Stomach smooth muscle (tissue), 2 donors: ENCODE data around the gene MAF.

Experiments
- H3K27ac ChIP-seq: one replicate; pipeline ENCODE4 v1.7.0; 2013; ENCODE audit warnings: mild to moderate bottlenecking, low read length, inconsistent platforms
- H3K27me3 ChIP-seq, 2 donors: one replicate each; pipeline ENCODE4 v1.7.0; 2013; ENCODE audit warnings: low read length in 2 of 2; ENCODE audit not compliant: insufficient read depth in 2 of 2, control insufficient read depth in 1 of 2
- H3K36me3 ChIP-seq, 2 donors: one replicate each; pipeline ENCODE4 v1.7.0; 2013; ENCODE audit warnings: low read length in 2 of 2; ENCODE audit not compliant: control insufficient read depth in 2 of 2, insufficient read depth in 2 of 2
- H3K4me1 ChIP-seq: one replicate; pipeline ENCODE4 v1.7.0; 2013; ENCODE audit warnings: low read length; ENCODE audit not compliant: control insufficient read depth, insufficient read depth
- H3K4me3 ChIP-seq, 2 donors: one replicate each; pipeline ENCODE4 v1.7.0; 2013; ENCODE audit warnings: low read length in 2 of 2
- H3K9ac ChIP-seq, 2 donors: one replicate each; pipeline ENCODE4 v1.7.0; 2013; ENCODE audit warnings: low read length in 2 of 2, mild to moderate bottlenecking in 1 of 2
- H3K9me3 ChIP-seq, 2 donors: one replicate each; pipeline ENCODE4 v1.7.0; 2013; ENCODE audit warnings: low read length in 2 of 2; ENCODE audit not compliant: control insufficient read depth in 2 of 2
- donor health status: healthy.
- donor health status: Pancreatic carcinoma.

The MAF gene

GRCh38 chr16:79564671-79565107, 35.8 kb downstream of the MAF start:
- Histone ChIP-seq H3K27ac (no peak overlapping the region), H3K36me3 (no peaks in the 10 kb centered on the region), H3K9ac (no peak overlapping the region), H3K9me3 (no peaks in the 10 kb centered on the region), H3K4me3 (no peak overlapping the region), H3K4me1 (no peaks in the 10 kb centered on the region), H3K27me3 (no peaks in the 10 kb centered on the region)

- Histone ChIP-seq H3K9ac (no peak overlapping the region), H3K9me3 (no peaks in the 10 kb centered on the region), H3K36me3 (no peaks in the 10 kb centered on the region), H3K4me1 (no peaks in the 10 kb centered on the region), H3K4me3 (no peak overlapping the region), H3K27me3 (no peaks in the 10 kb centered on the region), H3K27ac (no peak overlapping the region)
These were observed 36.6 kb downstream of the MAF start for GRCh38 chr16:79563921-79564320.

GRCh38 chr16:79562166-79562823, 38.2 kb downstream of the MAF start:
- Histone ChIP-seq H3K27me3 (no peaks in the 10 kb centered on the region), H3K4me3 (no peak overlapping the region), H3K27ac (no peak overlapping the region), H3K9me3 (no peaks in the 10 kb centered on the region), H3K36me3 (no peaks in the 10 kb centered on the region), H3K4me1 (no peaks in the 10 kb centered on the region), H3K9ac (no peak overlapping the region)

GRCh38 chr16:79561729-79562128, 38.8 kb downstream of the MAF start:
- Histone ChIP-seq H3K36me3 (no peaks in the 10 kb centered on the region), H3K4me3 (no peak overlapping the region), H3K9me3 (no peaks in the 10 kb centered on the region), H3K9ac (no peak overlapping the region), H3K4me1 (no peaks in the 10 kb centered on the region), H3K27me3 (no peaks in the 10 kb centered on the region), H3K27ac (no peak overlapping the region)

DNA sequence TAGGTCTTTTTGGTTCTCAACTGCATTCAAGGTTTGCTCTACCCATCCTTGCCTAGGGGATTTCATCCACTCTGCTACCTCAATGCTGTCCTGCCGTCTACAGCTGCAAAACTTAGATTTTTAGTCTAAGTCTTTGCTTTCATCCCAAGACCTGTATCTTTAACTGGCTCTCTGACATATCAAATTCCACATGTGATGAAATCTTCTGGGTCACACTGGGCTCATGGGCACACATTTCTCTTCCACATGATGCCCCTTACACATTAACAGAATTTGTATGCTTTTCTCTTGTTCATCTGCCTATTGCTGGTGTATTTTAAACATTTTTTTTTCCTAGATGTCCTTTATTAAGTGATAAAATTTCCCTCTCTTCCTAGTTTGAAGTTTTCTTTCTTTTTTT, 39.6 kb downstream of the MAF start:
- Histone ChIP-seq H3K27me3 (no peaks in the 10 kb centered on the region), H3K27ac (no peak overlapping the region), H3K4me1 (no peaks in the 10 kb centered on the region), H3K9ac (no peak overlapping the region), H3K9me3 (no peaks in the 10 kb centered on the region), H3K4me3 (no peak overlapping the region), H3K36me3 (no peaks in the 10 kb centered on the region)

GRCh38 chr16:79560318-79560717, 40.2 kb downstream of the MAF start:
- no peaks in the 10 kb centered on the region for H3K36me3 ChIP-seq
- no peaks in the 10 kb centered on the region for H3K9me3 ChIP-seq
- H3K27ac ChIP-seq, result no peak overlapping the region
- no peaks in the 10 kb centered on the region for H3K4me1 ChIP-seq
- H3K27me3 ChIP-seq, result no peaks in the 10 kb centered on the region
- no peak overlapping the region for H3K9ac ChIP-seq
- H3K4me3 ChIP-seq, result no peak overlapping the region

DNA sequence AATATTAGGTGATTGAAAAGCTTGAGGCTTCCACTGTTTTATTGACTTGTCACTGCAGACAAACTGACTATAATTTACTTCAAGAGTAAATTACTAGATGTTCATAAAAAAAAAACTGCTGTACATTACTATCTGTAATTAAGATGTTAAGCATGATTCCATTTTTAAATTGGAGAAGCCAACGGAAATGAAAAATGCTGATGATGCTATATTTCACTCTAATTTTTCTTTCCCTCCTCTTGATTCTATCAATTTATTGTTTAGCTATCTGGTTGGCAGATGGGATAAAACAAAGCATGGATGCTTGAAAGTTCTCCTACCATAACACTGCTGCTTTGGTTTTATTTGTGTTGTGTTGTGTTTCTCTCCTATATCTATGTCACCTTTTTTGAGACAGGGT, 41.0 kb downstream of the MAF start:
- H3K9ac ChIP-seq, result no peak overlapping the region
- no peaks in the 10 kb centered on the region for H3K36me3 ChIP-seq
- no peaks in the 10 kb centered on the region for H3K9me3 ChIP-seq
- no peaks in the 10 kb centered on the region for H3K27me3 ChIP-seq
- H3K4me1 ChIP-seq, result no peaks in the 10 kb centered on the region
- no peak overlapping the region for H3K4me3 ChIP-seq
- H3K27ac ChIP-seq, result no peak overlapping the region

GRCh38 chr16:79557421-79557820, 43.1 kb downstream of the MAF start:
- Histone ChIP-seq H3K9ac (no peak overlapping the region), H3K9me3 (no peaks in the 10 kb centered on the region), H3K4me1 (no peaks in the 10 kb centered on the region), H3K27me3 (no peaks in the 10 kb centered on the region), H3K36me3 (no peaks in the 10 kb centered on the region), H3K4me3 (no peak overlapping the region), H3K27ac (no peak overlapping the region)

- Histone ChIP-seq H3K9me3 (peaks cover 0 to 3% of the 10 kb centered on the region in 2 donors), H3K4me1 (no peaks in the 10 kb centered on the region), H3K27me3 (no peaks in the 10 kb centered on the region), H3K4me3 (no peak overlapping the region), H3K36me3 (no peaks in the 10 kb centered on the region), H3K27ac (no peak overlapping the region), H3K9ac (no peak overlapping the region)
These were observed 45.6 kb downstream of the MAF start for GRCh38 chr16:79554912-79555311.

DNA sequence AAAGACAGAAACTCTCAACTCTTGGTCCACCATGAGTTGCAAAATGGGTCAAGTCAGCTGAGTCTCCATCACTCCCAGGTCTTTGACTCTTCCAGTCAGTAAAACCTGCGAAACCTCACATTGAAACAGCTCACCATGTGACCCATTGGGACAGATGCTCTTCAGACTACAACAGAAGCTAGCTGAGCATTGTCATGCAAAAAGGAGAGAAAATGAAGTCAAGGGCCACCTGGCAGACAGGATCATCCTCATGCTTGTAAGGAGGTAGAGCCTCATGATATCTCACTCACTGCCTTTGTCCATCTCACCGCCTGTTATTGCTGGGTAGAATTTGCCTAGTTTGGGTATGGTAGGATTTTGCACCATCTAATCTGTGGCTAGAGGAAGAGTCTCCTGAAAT, 50.2 kb downstream of the MAF start:
- no peaks in the 10 kb centered on the region for H3K4me1 ChIP-seq
- H3K27ac ChIP-seq, result no peak overlapping the region
- no peak overlapping the region for H3K9ac ChIP-seq
- H3K9me3 ChIP-seq, result peaks cover 0 to 3% of the 10 kb centered on the region in 2 donors
- H3K27me3 ChIP-seq, result no peaks in the 10 kb centered on the region
- no peaks in the 10 kb centered on the region for H3K36me3 ChIP-seq
- H3K4me3 ChIP-seq, result no peak overlapping the region

DNA sequence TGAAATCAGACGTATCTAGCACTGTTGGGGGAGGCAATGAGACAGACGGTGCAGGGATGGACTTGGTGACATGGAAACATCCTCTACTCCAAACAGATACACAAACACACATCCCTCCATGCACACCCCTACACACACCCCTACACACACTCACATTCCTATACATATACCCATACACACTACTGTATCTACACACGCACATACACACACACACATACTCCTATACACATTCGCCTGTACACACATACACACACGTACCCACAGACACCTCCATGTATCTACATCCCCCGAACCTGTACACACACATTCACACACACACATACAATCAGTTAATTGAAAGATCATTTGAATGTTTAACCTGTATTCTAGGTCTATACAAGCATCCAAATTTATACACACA, 53.5 kb downstream of the MAF start:
- Histone ChIP-seq H3K4me3 (no peak overlapping the region), H3K36me3 (no peaks in the 10 kb centered on the region), H3K9ac (no peak overlapping the region), H3K27ac (no peak overlapping the region), H3K9me3 (peaks cover 0 to 3% of the 10 kb centered on the region in 2 donors), H3K27me3 (no peaks in the 10 kb centered on the region), H3K4me1 (no peaks in the 10 kb centered on the region)
